Measurements from ENCODE around the gene TXNDC16. TPM values are rescaled to one million over a fixed set of nuclear protein-coding genes. Genes with fewer than 3 reads are reported as not detected.
A peak's percentile ranks its signal among the peaks of the same experiment; 100 is the strongest.

The TXNDC16 gene
- total RNA-seq, 2 experiments from 2014 or later, result 21.6 to 26.5 TPM

DNA sequence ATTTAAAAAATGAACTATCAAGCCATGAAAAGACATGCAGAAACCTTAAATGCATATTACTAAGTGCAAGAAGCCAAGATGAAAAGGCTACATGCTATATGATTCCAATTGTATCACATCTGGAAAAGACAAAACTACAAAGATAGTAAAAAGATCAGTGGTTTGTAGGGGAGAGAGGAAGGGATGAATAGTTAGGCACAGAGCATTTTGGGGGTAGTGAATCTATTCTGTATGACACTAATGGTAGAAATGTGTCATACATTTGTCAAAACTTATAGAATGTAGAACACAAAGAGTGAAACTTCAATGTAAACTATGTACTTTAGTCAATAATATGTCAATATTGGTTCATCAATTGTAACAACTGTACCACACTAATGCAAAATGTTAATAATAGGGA lies 20.8 kb downstream of the TXNDC16 start:
- DNase-seq (ENCODE audit: low spot score), result no peak
- intact Hi-C loops (cut with micrococcal nuclease; ENCODE audit: unreplicated experiment), result no loop called here
- Histone ChIP-seq H3K36me3 (ENCODE audit: insufficient read depth, low read length) (peaks cover 66% of the 10 kb centered on the region), H3K9me3 (ENCODE audit: low read length) (no peaks in the 10 kb centered on the region), H3K4me2 (ENCODE audit: low read length) (no peak overlapping the region), H3K79me2 (ENCODE audit: insufficient read depth, low read depth, low read length) (no peaks in the 10 kb centered on the region), H3K4me3 (ENCODE audit: low read depth, low read length, poor library complexity, severe bottlenecking) (no peak overlapping the region), H2AFZ (ENCODE audit: low read length) (no peak overlapping the region), H4K20me1 (ENCODE audit: insufficient read depth, low read length) (no peaks in the 10 kb centered on the region), H3K4me1 (ENCODE audit: insufficient read depth, low read length, poor library complexity, severe bottlenecking) (no peaks in the 10 kb centered on the region), H3K27ac (ENCODE audit: low read depth, low read length, poor library complexity, severe bottlenecking) (no peak overlapping the region), H3K9me2 (ENCODE audit: insufficient read depth, low read length) (no peaks in the 10 kb centered on the region)
- no TSS peak for BruUV-seq (replicated peaks)
- ChIA-PET CTCF (ENCODE audit: unreplicated experiment) (no interaction called here), POLR2A (interaction anchor here (0.9 kb wide), 2 partner anchors 18 to 589 kb away, joined by 4 to 5 read pairs; no protein-coding TSS in a partner anchor)
- TF ChIP-seq CTCF (conservative IDR thresholded peaks at IDR 0.05; ENCODE audit: low read length) (no peak), EZH2phosphoT487 (IDR thresholded peaks at IDR 0.05; ENCODE audit: borderline replicate concordance, low read depth, low read length) (no peak)

- H3K4me1 ChIP-seq (ENCODE audit: insufficient read depth, low read length, poor library complexity, severe bottlenecking), result no peaks in the 10 kb centered on the region
- ChIA-PET CTCF (ENCODE audit: unreplicated experiment) (no interaction called here), POLR2A (interaction anchor here (0.6 to 1.5 kb wide), 6 partner anchors 9 to 227 kb away, joined by 3 to 5 read pairs (median 3); no protein-coding TSS in a partner anchor)
- intact Hi-C loops (cut with micrococcal nuclease; ENCODE audit: unreplicated experiment), result no loop called here
- no peak overlapping the region for H3K27ac ChIP-seq (ENCODE audit: low read depth, low read length, poor library complexity, severe bottlenecking)
- H3K79me2 ChIP-seq (ENCODE audit: insufficient read depth, low read depth, low read length), result no peaks in the 10 kb centered on the region
- TF ChIP-seq EZH2phosphoT487 (IDR thresholded peaks at IDR 0.05; ENCODE audit: borderline replicate concordance, low read depth, low read length) (no peak), CTCF (conservative IDR thresholded peaks at IDR 0.05; ENCODE audit: low read length) (peak; percentile 37)
- DNase-seq (ENCODE audit: low spot score), result no peak
- BruUV-seq (replicated peaks), result no TSS peak
- no peak overlapping the region for H3K4me2 ChIP-seq (ENCODE audit: low read length)
- H3K4me3 ChIP-seq (ENCODE audit: low read depth, low read length, poor library complexity, severe bottlenecking), result no peak overlapping the region
- H3K36me3 ChIP-seq (ENCODE audit: insufficient read depth, low read length), result peaks cover 44% of the 10 kb centered on the region
- H3K9me3 ChIP-seq (ENCODE audit: low read length), result no peaks in the 10 kb centered on the region
- no peaks in the 10 kb centered on the region for H3K9me2 ChIP-seq (ENCODE audit: insufficient read depth, low read length)
- no peak overlapping the region for H2AFZ ChIP-seq (ENCODE audit: low read length)
- no peaks in the 10 kb centered on the region for H4K20me1 ChIP-seq (ENCODE audit: insufficient read depth, low read length)
These were observed 25.3 kb downstream of the TXNDC16 start for GRCh38 chr14:52527052-52527451.

GRCh38 chr14:52522581-52523345 lies 29.5 kb downstream of the TXNDC16 start:
- TF ChIP-seq CTCF (conservative IDR thresholded peaks at IDR 0.05; ENCODE audit: low read length) (no peak), EZH2phosphoT487 (IDR thresholded peaks at IDR 0.05; ENCODE audit: borderline replicate concordance, low read depth, low read length) (no peak)
- ChIA-PET CTCF (ENCODE audit: unreplicated experiment) (no interaction called here), POLR2A (interaction anchor here (1.6 kb wide), 1 partner anchor 12 kb away, joined by 3 read pairs; no protein-coding TSS in a partner anchor)
- DNase-seq (ENCODE audit: low spot score), result no peak
- H4K20me1 ChIP-seq (ENCODE audit: insufficient read depth, low read length), result no peaks in the 10 kb centered on the region
- no peaks in the 10 kb centered on the region for H3K9me3 ChIP-seq (ENCODE audit: low read length)
- no peak overlapping the region for H3K27ac ChIP-seq (ENCODE audit: low read depth, low read length, poor library complexity, severe bottlenecking)
- no peak overlapping the region for H2AFZ ChIP-seq (ENCODE audit: low read length)
- no peaks in the 10 kb centered on the region for H3K79me2 ChIP-seq (ENCODE audit: insufficient read depth, low read depth, low read length)
- no peaks in the 10 kb centered on the region for H3K9me2 ChIP-seq (ENCODE audit: insufficient read depth, low read length)
- peaks cover 51% of the 10 kb centered on the region for H3K36me3 ChIP-seq (ENCODE audit: insufficient read depth, low read length)
- no peak overlapping the region for H3K4me2 ChIP-seq (ENCODE audit: low read length)
- no peaks in the 10 kb centered on the region for H3K4me1 ChIP-seq (ENCODE audit: insufficient read depth, low read length, poor library complexity, severe bottlenecking)
- BruUV-seq (replicated peaks), result no TSS peak
- intact Hi-C loops (cut with micrococcal nuclease; ENCODE audit: unreplicated experiment), result no loop called here
- H3K4me3 ChIP-seq (ENCODE audit: low read depth, low read length, poor library complexity, severe bottlenecking), result no peak overlapping the region

Data from OCI-LY7 (cell line).